Astrocyte of the spinal cord (primary cell): Measurements from ENCODE around the gene SLC26A11.
"Not testable (repeated sequence)": the region's sequence is repeated elsewhere in the genome, so short reads cannot be mapped to it uniquely, and the experiment has no call there.

Source experiments
- DNase-seq: peaks from one replicate; pipeline ENCODE4 v3.0.0; 2011; ENCODE audit warnings: low read depth, low spot score
- H3K4me3 ChIP-seq: 2 replicates; pipeline ENCODE4 v1.5.1; 2011; ENCODE audit warnings: low read depth, mild to moderate bottlenecking, low read length, moderate library complexity
- in situ Hi-C: cut with HindIII; loops from 2 replicates; pipeline ENCODE4 v1.10.0; 2017; ENCODE audit warnings: low sequenced_read_pairs
- TF ChIP-seq, protein P1 (sequence below): IDR thresholded peaks from 2 replicates; pipeline ENCODE4 v1.5.1; 2012; ENCODE audit warnings: low read depth, mild to moderate bottlenecking, low read length, inconsistent platforms

SLC26A11 gene

DNA sequence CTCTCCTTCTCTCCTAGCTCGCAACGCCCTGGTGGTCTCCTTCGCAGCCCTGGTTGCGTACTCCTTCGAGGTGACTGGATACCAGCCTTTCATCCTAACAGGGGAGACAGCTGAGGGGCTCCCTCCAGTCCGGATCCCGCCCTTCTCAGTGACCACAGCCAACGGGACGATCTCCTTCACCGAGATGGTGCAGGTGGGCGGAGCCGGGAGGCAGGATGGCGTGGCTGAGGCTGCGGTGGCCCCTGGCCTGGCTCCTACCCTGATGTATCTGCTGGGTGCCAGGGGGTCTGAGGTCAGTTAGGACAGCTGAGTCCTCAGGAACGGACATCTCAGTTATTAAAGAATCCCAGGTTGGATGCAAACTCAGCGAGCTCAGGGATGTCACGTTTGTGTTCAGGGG, 16.7 kb downstream of the SLC26A11 start:
- TF ChIP-seq, protein P1, sequence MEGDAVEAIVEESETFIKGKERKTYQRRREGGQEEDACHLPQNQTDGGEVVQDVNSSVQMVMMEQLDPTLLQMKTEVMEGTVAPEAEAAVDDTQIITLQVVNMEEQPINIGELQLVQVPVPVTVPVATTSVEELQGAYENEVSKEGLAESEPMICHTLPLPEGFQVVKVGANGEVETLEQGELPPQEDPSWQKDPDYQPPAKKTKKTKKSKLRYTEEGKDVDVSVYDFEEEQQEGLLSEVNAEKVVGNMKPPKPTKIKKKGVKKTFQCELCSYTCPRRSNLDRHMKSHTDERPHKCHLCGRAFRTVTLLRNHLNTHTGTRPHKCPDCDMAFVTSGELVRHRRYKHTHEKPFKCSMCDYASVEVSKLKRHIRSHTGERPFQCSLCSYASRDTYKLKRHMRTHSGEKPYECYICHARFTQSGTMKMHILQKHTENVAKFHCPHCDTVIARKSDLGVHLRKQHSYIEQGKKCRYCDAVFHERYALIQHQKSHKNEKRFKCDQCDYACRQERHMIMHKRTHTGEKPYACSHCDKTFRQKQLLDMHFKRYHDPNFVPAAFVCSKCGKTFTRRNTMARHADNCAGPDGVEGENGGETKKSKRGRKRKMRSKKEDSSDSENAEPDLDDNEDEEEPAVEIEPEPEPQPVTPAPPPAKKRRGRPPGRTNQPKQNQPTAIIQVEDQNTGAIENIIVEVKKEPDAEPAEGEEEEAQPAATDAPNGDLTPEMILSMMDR = no peak
- no peak overlapping the region for H3K4me3 ChIP-seq
- in situ Hi-C loops = no loop called here
- DNase-seq = no peak

- H3K4me3 ChIP-seq = no peak overlapping the region
- in situ Hi-C loops = no loop called here
- no peak for DNase-seq
- TF ChIP-seq, protein P1 = no peak
These were observed 17.2 kb downstream of the SLC26A11 start for GRCh38 chr17:80237386-80237785.

GRCh38 chr17:80242505-80242904, 22.3 kb downstream of the SLC26A11 start:
- H3K4me3 ChIP-seq = no peak overlapping the region
- no peak for DNase-seq
- in situ Hi-C loops = no loop called here
- TF ChIP-seq, protein P1 = no peak

- TF ChIP-seq, protein P1 = no peak
- H3K4me3 ChIP-seq = no peak overlapping the region
- in situ Hi-C loops = no loop called here
- DNase-seq = no peak
These were observed 23.6 kb downstream of the SLC26A11 start for GRCh38 chr17:80243526-80244433.

DNA sequence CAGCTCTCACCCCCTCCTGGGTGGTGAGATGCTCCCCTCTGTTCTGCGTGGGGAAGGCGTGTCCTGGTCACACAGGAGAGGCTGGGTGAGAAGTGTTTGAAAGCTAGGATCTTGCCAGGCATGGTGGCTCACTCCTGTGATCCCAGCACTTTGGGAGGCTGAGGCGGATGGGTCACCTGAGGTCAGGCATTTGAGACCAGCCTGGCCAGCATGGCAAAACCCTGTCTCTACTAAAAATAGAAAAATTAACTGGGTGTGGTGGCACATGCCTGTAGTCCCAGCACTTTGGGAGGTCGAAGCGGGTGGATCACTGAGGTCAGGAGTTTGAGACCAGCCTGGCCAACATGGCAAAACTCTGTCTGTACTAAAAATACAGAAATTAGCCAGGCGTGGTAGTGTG, 24.2 kb downstream of the SLC26A11 start:
- DNase-seq, H3K4me3 ChIP-seq, in situ Hi-C loops: not testable (repeated sequence)

DNA sequence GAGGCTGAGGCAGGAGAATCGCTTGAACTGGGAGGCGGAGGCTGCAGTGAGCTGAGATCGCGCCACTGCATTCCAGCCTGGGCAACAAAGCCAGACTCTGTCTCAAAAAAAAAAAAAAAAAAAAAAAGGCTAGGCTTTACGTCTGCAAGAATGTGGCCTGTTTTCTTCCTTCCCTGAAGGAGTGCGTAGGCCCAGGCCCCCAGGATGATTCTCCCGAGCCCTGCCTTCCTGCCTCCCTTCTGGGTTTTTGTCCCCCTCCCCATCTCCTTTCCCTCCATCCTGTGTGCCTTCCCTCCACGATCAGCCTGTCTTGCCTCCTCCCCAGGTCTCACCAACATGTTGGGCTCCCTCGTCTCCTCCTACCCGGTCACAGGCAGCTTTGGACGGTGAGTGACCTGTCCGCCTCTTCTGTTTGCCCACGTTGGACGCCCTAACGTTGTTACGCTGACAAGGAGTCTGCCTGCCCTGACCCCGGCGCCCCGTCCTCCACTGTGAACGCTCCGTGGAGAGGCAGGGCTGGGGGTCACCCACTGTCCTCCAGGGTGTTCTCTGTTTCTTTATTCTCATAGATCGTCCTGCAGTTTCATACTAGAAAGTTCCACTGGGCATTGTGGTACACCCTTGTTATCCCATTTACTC, 24.8 kb downstream of the SLC26A11 start:
- TF ChIP-seq, protein P1 = no peak
- in situ Hi-C loops = no loop called here
- no peak overlapping the region for H3K4me3 ChIP-seq
- no peak for DNase-seq
